Stimulated activated CD4-positive, alpha-beta T cell treated with anti-CD3 and anti-CD28 coated beads, Interleukin-1b, Interleukin-23, amount 100 ng/mL, for 24 hours (primary cell): ENCODE data around the gene PCDHB14.
"Not testable (repeated sequence)": the region's sequence is repeated elsewhere in the genome, so short reads cannot be mapped to it uniquely, and the experiment has no call there.

ENCODE experiments used
- DNase-seq, 4 experiments: peaks; one replicate each; pipeline ENCODE4 v3.0.0-alpha.2; 2020; ENCODE audit warnings: low read depth in 4 of 4, low spot score in 1 of 4

PCDHB14 gene

DNA sequence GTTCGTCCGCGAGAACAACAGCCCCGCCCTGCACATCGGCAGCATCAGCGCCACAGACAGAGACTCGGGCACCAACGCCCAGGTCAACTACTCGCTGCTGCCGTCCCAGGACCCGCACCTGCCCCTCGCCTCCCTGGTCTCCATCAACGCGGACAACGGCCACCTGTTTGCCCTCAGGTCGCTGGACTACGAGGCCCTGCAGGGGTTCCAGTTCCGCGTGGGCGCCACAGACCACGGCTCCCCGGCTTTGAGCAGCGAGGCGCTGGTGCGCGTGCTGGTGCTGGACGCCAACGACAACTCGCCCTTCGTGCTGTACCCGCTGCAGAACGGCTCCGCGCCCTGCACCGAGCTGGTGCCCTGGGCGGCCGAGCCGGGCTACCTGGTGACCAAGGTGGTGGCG, 12.9 kb upstream of the PCDHB14 start:
- DNase-seq, result not testable (repeated sequence)

DNA sequence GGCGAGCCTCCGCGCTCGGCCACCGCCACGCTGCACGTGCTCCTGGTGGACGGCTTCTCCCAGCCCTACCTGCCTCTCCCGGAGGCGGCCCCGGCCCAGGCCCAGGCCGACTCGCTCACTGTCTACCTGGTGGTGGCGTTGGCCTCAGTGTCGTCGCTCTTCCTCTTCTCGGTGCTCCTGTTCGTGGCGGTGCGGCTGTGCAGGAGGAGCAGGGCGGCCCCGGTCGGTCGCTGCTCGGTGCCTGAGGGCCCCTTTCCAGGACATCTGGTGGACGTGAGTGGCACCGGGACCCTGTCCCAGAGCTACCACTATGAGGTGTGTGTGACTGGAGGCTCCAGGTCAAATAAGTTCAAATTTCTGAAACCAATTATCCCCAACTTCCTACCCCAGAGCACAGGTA, 12.3 kb upstream of the PCDHB14 start:
- DNase-seq, result not testable (repeated sequence)

DNA sequence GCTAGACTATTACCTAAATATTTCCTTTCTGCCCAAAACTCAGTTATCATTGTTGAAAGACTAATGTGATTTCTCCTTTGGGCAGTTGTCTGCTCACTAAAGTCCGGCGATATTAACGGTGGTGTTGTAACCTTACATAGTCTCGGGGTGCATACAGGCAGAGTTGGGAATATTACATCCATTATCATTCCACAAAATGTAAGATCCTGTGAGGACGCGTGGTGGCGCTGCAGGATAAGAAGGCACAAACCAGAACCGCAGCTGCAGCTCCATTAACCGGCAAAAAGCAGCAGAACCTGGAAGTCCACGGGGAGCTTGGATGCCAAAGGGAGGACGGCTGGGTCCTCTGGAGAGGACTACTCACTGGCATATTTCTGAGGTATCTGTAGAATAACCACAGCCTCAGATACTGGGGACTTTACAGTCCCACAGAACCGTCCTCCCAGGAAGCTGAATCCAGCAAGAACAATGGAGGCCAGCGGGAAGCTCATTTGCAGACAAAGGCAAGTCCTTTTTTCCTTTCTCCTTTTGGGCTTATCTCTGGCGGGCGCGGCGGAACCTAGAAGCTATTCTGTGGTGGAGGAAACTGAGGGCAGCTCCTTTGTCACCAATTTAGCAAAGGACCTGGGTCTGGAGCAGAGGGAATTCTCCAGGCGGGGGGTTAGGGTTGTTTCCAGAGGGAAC, 9.3 kb upstream of the PCDHB14 start, which contains the start of gene PCDHB13:
PCDHB13 (plus strand) TSS at position 264 of the 684 bp plus-strand sequence; CDS start at position 469, 205 bp downstream.
- DNase-seq, result not testable (repeated sequence)

DNA sequence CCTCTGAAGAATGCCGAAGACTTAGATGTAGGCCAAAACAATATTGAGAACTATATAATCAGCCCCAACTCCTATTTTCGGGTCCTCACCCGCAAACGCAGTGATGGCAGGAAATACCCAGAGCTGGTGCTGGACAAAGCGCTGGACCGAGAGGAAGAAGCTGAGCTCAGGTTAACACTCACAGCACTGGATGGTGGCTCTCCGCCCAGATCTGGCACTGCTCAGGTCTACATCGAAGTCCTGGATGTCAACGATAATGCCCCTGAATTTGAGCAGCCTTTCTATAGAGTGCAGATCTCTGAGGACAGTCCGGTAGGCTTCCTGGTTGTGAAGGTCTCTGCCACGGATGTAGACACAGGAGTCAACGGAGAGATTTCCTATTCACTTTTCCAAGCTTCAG, 8.6 kb upstream of the PCDHB14 start:
- not testable (repeated sequence) for DNase-seq

DNA sequence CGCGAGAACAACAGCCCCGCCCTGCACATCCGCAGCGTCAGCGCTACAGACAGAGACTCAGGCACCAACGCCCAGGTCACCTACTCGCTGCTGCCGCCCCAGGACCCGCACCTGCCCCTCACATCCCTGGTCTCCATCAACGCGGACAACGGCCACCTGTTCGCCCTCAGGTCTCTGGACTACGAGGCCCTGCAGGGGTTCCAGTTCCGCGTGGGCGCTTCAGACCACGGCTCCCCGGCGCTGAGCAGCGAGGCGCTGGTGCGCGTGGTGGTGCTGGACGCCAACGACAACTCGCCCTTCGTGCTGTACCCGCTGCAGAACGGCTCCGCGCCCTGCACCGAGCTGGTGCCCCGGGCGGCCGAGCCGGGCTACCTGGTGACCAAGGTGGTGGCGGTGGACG, 7.6 kb upstream of the PCDHB14 start:
- DNase-seq, result not testable (repeated sequence)

DNA sequence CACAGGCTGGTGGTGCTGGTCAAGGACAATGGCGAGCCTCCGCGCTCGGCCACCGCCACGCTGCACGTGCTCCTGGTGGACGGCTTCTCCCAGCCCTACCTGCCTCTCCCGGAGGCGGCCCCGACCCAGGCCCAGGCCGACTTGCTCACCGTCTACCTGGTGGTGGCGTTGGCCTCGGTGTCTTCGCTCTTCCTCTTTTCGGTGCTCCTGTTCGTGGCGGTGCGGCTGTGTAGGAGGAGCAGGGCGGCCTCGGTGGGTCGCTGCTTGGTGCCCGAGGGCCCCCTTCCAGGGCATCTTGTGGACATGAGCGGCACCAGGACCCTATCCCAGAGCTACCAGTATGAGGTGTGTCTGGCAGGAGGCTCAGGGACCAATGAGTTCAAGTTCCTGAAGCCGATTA, 7.1 kb upstream of the PCDHB14 start:
- DNase-seq, result not testable (repeated sequence)

DNA sequence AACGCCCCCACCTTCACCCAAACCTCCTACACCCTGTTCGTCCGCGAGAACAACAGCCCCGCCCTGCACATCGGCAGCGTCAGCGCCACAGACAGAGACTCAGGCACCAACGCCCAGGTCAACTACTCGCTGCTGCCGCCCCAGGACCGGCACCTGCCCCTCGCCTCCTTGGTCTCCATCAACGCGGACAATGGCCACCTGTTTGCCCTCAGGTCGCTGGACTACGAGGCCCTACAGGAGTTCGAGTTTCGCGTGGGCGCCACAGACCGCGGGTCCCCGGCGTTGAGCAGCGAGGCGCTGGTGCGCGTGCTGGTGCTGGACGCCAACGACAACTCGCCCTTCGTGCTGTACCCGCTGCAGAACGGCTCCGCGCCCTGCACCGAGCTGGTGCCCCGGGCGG, 1.7 kb downstream of the PCDHB14 start:
- DNase-seq, result not testable (repeated sequence)

DNA sequence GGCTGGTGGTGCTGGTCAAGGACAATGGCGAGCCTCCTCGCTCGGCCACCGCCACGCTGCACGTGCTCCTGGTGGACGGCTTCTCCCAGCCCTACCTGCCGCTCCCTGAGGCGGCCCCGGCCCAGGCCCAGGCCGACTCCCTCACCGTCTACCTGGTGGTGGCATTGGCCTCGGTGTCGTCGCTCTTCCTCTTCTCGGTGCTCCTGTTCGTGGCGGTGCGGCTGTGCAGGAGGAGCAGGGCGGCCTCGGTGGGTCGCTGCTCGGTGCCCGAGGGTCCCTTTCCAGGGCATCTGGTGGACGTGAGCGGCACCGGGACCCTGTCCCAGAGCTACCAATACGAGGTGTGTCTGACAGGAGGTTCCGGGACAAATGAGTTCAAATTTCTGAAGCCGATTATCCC, 2.3 kb downstream of the PCDHB14 start:
- DNase-seq, result not testable (repeated sequence)

DNA sequence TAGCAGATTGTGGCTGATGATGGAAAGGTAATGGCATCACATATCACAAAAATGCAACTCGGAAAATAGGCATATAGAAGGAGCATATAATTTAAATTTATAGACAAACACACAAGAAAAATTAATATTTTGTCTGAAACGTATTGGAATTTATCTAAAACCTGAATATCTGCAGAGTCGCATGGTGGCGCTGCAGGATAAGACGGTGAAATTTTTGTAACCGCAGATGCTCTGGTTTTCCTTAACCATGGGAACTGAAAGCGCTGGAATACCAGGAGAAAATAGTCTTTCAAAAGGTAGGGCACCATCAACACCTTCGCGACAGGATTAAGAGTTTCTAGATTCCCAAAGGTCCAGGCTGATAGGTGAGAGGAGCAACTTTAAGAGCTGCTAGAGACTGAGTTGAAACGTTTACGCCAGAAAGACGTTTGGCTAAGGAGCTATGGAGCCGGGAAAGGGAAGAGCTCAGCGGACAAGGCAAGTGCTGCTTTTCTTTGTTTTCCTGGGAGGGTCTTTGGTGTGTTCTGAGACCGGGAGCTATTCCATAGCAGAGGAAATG, 11.0 kb downstream of the PCDHB14 start:
- no peak for DNase-seq

DNA sequence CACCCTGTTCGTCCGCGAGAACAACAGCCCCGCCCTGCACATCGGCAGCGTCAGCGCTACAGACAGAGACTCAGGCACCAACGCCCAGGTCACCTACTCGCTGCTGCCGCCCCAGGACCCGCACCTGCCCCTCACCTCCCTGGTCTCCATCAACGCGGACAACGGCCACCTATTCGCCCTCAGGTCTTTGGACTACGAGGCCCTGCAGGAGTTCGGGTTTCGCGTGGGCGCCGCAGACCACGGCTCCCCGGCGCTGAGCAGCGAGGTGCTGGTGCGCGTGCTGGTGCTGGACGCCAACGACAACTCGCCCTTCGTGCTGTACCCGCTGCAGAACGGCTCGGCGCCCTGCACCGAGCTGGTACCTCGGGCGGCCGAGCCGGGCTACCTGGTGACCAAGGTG, 12.8 kb downstream of the PCDHB14 start:
- DNase-seq, result not testable (repeated sequence)

DNA sequence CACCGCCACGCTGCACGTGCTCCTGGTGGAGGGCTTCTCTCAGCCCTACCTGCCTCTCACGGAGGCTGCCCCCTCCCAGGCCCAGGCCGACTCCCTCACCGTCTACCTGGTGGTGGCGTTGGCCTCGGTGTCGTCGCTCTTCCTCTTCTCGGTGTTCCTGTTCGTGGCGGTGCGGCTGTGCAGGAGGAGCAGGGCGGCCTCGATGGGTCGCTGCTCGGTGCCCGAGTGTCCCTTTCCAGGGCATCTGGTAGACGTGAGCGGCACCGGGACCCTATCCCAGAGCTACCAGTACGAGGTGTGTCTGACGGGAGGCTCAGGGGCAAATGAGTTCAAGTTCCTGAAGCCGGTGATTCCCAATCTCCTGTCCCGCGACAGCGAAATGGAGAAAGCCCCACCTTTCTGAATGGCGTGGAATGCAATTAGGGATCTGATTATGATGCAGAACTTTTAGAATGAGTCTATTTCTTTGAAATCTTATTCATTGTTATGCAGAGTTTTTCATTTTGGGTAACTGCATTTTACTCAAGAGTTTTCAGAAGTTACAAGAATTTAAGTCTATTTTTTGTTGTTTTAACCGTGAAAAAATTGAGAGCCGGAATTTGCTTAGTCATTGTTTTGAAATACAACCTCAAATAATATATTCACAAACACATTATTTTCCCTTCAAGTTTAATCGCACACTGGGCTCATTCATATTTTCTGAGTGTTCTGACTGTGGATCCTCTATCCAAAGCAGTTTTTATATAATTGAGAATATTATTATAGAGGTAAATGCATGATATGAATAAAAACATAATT, 13.6 kb downstream of the PCDHB14 start:
- DNase-seq, result no peak

DNA sequence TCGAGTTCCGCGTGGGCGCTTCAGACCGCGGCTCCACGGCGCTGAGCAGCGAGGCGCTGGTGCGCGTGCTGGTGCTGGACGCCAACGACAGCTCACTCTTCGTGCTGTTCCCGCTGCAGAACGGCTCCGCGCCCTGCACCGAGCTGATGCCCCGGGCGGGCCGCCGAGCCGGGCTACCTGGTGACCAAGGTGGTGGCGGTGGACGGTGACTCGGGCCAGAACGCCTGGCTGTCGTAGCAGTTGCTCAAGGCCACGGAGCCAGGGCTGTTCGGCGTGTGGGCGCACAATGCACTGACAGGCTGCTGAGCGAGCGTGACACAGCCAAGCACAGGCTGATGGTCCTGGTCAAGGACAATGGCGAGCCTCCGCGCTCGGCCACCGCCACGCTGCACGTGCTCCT, 18.4 kb downstream of the PCDHB14 start:
- DNase-seq, result no peak

DNA sequence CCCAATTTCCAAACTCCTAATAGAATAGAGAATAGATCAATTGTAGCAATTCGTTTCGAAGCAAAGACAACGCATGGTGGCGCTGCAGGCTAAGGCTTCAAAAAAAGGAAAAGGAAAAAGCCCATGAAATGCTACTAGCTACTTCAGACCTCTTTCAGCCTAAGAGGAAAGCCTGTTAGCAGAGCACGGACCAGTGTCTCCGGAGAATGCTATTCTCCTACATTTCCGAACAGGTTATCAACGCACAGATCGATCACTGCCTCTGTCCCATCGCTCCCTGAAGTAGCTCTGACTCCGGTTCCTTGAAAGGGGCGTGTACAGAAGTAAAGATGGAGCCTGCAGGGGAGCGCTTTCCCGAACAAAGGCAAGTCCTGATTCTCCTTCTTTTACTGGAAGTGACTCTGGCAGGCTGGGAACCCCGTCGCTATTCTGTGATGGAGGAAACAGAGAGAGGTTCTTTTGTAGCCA, 22.1 kb downstream of the PCDHB14 start, which contains the start of gene PCDHB15:
PCDHB15 (plus strand) TSS at position 146 of the 468 bp plus-strand sequence; CDS start at position 330, 184 bp downstream.
- no peak for DNase-seq

DNA sequence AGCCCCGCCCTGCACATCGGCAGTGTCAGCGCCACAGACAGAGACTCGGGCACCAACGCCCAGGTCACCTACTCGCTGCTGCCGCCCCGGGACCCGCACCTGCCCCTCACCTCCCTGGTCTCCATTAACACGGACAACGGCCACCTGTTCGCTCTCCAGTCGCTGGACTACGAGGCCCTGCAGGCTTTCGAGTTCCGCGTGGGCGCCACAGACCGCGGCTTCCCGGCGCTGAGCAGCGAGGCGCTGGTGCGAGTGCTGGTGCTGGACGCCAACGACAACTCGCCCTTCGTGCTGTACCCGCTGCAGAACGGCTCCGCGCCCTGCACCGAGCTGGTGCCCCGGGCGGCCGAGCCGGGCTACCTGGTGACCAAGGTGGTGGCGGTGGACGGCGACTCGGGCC, 23.8 kb downstream of the PCDHB14 start:
- DNase-seq, result not testable (repeated sequence)

DNA sequence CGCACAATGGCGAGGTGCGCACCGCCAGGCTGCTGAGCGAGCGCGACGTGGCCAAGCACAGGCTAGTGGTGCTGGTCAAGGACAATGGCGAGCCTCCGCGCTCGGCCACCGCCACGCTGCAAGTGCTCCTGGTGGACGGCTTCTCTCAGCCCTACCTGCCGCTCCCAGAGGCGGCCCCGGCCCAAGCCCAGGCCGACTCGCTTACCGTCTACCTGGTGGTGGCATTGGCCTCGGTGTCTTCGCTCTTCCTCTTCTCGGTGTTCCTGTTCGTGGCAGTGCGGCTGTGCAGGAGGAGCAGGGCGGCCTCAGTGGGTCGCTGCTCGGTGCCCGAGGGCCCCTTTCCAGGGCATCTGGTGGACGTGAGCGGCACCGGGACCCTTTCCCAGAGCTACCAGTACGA, 24.3 kb downstream of the PCDHB14 start:
- not testable (repeated sequence) for DNase-seq

DNA sequence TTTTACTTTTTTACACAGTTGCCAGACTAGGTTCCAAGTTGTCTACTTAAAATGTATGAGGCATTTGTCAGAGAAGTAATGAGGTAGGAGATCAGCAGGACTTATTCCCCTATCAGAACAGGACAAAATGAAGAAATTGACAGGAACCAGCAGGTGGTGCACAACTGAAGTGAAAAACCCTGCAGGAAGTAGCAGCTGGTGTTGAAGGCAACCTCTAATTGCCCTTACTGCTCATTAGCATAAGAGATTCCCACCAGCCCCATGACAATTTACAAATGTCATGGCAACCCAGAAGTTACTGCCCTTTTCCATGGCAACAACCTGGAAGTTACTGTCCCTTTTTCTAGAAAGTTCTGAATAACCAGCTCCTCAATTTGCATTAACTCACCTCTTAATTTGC, 27.4 kb downstream of the PCDHB14 start:
- no peak for DNase-seq

DNA sequence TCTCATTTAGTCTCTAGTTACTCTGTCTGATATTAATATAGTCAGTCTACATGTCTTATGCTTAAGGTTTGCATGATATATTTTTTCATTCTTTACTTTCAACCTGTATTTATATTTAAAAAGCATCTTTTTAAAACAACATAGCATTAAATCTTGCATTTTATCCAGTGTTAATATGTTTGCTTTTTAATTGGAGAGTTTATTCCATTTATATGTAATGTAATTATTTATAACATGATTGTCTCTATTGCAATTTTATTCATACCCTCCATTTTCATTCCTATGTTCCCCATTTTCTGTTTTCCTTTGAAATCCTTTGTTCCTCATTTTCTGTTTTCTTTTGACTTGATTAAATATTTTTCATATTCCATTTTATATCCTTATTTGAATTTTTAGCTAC, 35.3 kb downstream of the PCDHB14 start:
- DNase-seq, result no peak

DNA sequence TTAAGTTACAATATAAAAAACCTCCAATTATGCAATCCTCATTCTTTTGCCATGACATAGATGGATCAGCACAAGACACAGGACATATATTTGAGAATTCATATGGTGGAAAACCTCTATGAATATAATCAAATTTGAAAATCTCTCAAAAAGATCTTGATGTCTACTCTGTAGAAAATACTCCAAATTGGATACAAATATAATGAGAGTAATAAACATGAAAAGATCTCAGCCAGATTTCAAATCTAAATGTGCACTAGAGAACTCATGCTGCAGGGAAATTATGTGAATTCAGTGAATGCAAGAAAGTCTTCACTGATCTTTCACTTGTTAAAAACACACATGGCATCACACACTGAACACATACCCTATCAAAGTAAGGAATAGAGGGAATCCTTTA, 35.8 kb downstream of the PCDHB14 start:
- no peak for DNase-seq

DNA sequence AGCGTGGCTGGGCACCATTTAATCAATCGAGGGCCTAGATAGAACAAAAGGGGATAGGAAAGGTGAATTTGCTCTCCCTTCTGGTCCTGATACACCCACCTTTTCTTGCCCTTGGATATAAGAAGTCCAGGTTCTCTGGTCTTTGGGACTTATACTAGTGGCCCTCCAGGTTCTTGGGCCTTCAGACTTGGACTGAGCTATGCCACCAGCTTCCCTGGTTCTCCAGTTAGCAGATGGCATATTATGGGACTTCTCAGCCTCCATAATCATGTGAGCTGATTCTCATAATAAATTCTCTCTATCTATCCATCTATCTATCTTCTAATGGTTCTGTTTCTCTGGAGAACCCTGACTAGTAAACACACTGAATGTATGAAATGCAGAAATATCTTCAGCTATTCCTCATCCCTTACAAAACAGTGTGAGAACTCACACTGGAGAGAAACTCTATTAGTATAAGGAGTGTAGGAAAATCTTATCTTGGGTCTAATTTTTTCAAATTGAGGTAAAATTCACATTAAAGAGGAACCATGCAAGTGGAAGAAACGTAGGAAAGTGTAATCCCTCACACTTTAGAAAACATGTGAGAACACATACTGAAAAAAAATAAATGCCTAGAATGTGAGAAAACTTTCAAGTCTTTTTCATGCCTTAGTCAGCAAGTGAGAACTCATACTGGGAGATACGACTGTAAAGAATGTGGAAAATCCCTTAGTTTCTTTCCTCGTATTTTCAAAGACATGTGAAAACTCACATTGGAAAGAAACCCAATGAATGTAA, 37.5 kb downstream of the PCDHB14 start:
- no peak for DNase-seq

DNA sequence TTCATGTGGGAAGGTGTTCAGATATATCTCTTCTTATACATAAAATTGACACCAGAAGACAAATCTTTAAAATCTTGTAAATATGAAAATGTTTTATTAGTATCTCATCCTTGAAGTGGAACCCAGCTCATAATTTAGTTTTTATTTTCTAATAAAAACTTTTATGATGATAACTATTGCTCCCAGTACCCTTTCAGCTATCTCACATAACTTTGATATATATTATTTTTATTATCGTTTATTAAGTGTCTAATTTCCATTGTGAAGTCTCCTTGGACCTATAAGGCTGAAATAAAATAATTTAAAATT, 38.0 kb downstream of the PCDHB14 start:
- DNase-seq, result no peak

DNA sequence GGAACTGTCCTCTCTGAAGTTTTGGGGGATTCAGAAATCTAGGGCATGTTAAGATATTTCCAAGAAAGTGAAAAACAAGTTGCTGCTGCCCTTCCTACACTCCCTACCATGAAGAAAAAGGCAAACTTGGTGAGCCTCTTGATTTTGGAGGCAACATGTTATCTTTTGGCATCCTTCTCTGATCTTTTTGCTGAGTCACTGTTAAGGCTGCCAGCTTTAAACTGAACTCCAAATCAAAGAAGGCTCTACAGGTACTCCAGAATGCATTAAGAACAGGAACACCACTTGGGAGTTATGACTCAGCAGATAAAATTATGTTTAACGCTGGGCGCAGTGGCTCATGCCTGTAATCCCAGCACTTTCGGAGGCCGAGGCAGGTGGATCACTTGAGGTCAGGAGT, 46.1 kb downstream of the PCDHB14 start:
- DNase-seq, result no peak
